Rectal smooth muscle tissue (tissue), 1 donor: ENCODE data around the gene DOCK8.

Experiments used
- H3K27ac ChIP-seq: one replicate; pipeline ENCODE4 v1.7.0; 2013; ENCODE audit warnings: low read depth, low read length, inconsistent platforms
- H3K27me3 ChIP-seq: one replicate; pipeline ENCODE4 v1.7.0; 2013; ENCODE audit warnings: low read length; ENCODE audit not compliant: control insufficient read depth, insufficient read depth
- H3K36me3 ChIP-seq: one replicate; pipeline ENCODE4 v1.7.0; 2013; ENCODE audit warnings: low read length; ENCODE audit not compliant: control insufficient read depth, insufficient read depth
- H3K4me1 ChIP-seq: one replicate; pipeline ENCODE4 v1.7.0; 2013; ENCODE audit warnings: low read length; ENCODE audit not compliant: control insufficient read depth, insufficient read depth
- H3K4me3 ChIP-seq: one replicate; pipeline ENCODE4 v1.7.0; 2013; ENCODE audit warnings: low read length
- H3K9ac ChIP-seq: one replicate; pipeline ENCODE4 v1.7.0; 2013; ENCODE audit warnings: low read length

Gene DOCK8

DNA sequence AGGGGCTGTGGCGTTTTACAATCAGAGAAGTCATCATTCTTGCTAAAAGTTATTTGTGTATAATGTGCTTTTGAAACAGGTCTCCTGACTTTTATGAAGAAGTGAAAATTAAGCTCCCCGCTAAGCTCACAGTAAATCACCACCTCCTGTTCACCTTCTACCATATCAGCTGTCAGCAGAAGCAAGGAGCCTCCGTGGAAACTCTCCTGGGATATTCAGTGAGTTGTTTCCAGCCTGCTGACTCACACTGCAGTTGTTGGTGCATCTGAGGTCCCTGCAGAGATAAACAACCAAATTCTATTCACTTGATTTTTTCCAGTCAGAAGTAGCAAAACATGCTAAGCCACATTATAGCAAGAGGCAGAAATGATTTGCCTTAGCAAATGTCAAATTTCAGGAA is 156.7 kb downstream of the DOCK8 start:
- H3K4me1 ChIP-seq = no peaks in the 10 kb centered on the region
- no peak overlapping the region for H3K27ac ChIP-seq
- no peaks in the 10 kb centered on the region for H3K27me3 ChIP-seq
- no peak overlapping the region for H3K4me3 ChIP-seq
- no peak overlapping the region for H3K9ac ChIP-seq
- no peaks in the 10 kb centered on the region for H3K36me3 ChIP-seq

- Histone ChIP-seq H3K27ac (no peak overlapping the region), H3K4me1 (no peaks in the 10 kb centered on the region), H3K9ac (no peak overlapping the region), H3K4me3 (no peak overlapping the region), H3K27me3 (no peaks in the 10 kb centered on the region), H3K36me3 (no peaks in the 10 kb centered on the region)
These were observed 157.5 kb downstream of the DOCK8 start for GRCh38 chr9:372128-372527.

DNA sequence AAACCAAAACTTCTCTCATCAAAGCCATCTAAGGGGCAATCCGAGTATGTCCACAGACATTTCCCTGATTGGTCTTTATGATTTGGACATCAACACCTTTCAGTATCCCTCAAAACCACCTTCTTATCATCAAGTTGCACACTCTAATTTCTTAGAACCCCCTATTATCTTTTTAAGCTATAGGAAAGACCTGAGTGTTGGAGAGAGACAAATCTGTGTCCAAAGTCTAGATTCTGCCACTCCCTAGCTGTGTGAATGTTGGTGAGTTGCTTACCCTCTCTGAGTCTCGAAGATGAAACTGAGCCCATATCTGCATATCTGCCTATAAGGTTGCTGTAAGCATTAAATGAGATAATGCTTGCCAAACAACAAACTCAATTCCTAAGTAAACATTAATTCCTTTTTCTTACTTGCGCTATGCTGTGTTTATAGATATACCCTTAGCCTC is 159.1 kb downstream of the DOCK8 start:
- Histone ChIP-seq H3K4me3 (no peak overlapping the region), H3K27ac (no peak overlapping the region), H3K27me3 (no peaks in the 10 kb centered on the region), H3K36me3 (peaks cover 3% of the 10 kb centered on the region), H3K9ac (no peak overlapping the region), H3K4me1 (no peaks in the 10 kb centered on the region)

- Histone ChIP-seq H3K4me1 (no peaks in the 10 kb centered on the region), H3K27ac (no peak overlapping the region), H3K4me3 (no peak overlapping the region), H3K36me3 (peaks cover 8% of the 10 kb centered on the region), H3K27me3 (no peaks in the 10 kb centered on the region), H3K9ac (no peak overlapping the region)
These were observed 160.1 kb downstream of the DOCK8 start for GRCh38 chr9:374736-375135.

GRCh38 chr9:376115-376514 is 161.4 kb downstream of the DOCK8 start:
- Histone ChIP-seq H3K27ac (no peak overlapping the region), H3K4me3 (no peak overlapping the region), H3K9ac (no peak overlapping the region), H3K4me1 (no peaks in the 10 kb centered on the region), H3K36me3 (peaks cover 8% of the 10 kb centered on the region), H3K27me3 (no peaks in the 10 kb centered on the region)

DNA sequence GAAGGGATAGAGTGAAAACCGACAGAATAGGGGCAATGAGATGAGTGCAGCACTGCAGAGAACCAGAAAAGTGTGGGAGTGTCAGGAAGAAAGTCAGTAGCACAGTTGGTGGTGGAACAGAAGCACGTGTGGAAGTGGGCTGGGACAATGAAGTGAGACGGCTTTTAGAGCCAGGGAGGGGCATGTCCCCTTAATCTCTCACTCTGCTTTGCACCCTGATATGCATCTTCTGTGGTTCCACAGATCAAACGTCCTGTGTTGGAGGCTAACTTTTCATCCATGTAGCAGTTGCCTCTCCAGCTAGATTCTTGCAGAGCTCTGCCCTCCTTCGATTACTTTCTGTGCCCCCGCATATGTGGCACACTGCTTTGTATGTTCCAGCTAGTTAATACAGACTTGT is 163.6 kb downstream of the DOCK8 start:
- no peaks in the 10 kb centered on the region for H3K27me3 ChIP-seq
- no peaks in the 10 kb centered on the region for H3K4me1 ChIP-seq
- H3K4me3 ChIP-seq = no peak overlapping the region
- peaks cover 8% of the 10 kb centered on the region for H3K36me3 ChIP-seq
- no peak overlapping the region for H3K9ac ChIP-seq
- no peak overlapping the region for H3K27ac ChIP-seq

- no peak overlapping the region for H3K4me3 ChIP-seq
- H3K9ac ChIP-seq = no peak overlapping the region
- no peak overlapping the region for H3K27ac ChIP-seq
- peaks cover 12% of the 10 kb centered on the region for H3K36me3 ChIP-seq
- H3K4me1 ChIP-seq = no peaks in the 10 kb centered on the region
- H3K27me3 ChIP-seq = no peaks in the 10 kb centered on the region
These were observed 167.7 kb downstream of the DOCK8 start for GRCh38 chr9:382383-382782.

DNA sequence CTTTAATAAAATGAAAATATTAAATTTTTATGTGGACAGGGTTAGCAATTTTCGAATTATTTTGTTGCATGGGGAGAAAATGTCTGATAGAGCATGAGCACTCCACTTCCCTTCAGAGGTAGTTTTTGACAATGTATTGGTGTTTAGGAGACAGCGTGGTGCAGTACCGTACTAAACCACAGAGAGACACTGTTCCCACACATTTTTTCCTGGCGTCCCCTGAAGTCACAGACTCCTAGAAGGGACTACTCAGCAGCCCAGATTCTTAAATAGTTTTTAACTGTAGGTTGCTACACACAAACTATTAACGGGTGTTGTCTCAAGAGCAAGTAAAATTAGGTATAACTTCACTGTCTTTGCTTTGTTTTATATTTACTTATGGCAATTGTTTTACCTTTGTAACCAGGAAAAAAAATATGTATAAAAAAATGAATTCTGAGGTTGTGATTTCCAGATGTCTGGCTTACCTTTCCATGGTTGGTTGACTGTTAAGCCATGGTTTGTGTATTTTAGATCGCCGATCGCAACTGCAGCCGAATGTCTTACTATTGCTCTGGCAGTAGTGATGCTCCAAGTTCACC is 171.2 kb downstream of the DOCK8 start:
- Histone ChIP-seq H3K9ac (no peak overlapping the region), H3K27ac (no peak overlapping the region), H3K4me3 (no peak overlapping the region), H3K27me3 (no peaks in the 10 kb centered on the region), H3K4me1 (no peaks in the 10 kb centered on the region), H3K36me3 (peaks cover 4% of the 10 kb centered on the region)

DNA sequence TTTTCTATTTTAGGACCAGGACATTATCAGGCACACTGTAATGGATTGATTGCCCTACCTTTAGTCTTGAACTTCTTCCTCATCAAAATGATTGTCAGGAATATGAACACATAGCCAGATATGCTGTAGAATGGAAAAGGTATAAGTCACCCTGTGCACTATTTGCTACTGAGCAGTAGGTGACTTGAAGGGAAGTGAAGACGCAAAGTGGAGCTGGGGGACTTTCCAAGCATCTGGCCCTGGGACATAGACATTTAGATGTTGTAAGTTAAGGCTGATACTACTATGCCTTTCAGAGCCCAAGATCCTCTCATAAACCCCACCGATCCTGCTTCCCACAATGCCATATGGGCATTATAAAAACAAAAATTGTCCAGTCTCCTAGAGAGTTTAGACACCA is 174.5 kb downstream of the DOCK8 start:
- no peaks in the 10 kb centered on the region for H3K4me1 ChIP-seq
- no peaks in the 10 kb centered on the region for H3K27me3 ChIP-seq
- no peak overlapping the region for H3K27ac ChIP-seq
- peaks cover 4% of the 10 kb centered on the region for H3K36me3 ChIP-seq
- no peak overlapping the region for H3K4me3 ChIP-seq
- no peak overlapping the region for H3K9ac ChIP-seq

DNA sequence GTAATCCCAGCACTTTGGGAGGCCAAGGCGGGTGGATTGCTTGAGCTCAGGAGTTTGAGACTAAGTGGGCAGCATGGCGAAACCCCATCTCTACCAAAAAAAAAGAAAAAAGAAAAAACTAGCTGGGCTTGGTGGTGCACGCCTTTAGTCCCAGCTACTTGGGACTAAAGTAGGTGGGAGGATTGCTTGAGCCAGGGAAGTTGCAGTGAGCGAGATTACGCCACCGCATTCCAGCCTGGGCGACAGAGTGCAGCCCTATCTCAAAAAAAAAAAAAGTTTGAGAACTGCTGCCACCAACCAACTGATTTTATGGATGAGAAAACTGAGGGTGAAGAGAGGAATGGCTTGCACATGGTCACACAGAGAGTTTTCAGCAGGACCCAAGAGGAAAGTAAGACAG is 175.1 kb downstream of the DOCK8 start:
- Histone ChIP-seq H3K27me3 (no peaks in the 10 kb centered on the region), H3K9ac (no peak overlapping the region), H3K27ac (no peak overlapping the region), H3K4me3 (no peak overlapping the region), H3K4me1 (no peaks in the 10 kb centered on the region), H3K36me3 (peaks cover 4% of the 10 kb centered on the region)

DNA sequence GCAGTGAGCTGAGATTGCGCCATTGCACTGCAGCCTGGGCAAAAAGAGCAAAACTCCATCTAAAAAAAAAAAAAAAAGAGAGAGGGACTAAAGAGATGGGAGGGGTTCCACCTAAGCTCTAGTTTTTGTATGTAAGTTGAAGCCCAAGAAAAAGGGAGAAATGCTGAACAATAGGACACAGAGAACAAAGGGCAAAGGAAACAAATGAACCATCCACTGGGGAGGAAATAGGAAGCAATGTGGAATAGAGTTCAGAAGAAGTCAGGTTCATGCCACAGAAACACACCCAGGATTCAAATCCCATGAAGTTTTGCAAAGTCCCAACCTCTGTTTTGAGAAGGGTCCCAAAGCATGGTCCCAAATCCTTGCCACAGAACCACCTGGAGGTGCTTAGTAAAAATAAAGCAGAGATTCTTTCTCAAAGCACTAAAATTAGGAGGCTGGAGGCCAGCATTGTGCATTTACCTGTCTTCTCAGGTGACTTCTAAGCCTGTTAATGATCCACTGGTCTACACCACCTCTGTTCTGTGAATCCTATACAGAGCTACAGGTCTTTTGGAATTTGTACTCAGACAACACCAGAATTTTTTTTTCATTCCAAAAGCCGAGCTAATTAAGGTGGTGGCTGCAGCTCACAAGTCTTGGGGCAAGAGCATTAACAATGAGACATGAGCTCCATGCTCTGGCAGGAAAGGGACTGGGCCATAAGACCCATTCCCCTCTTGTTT is 177.6 kb downstream of the DOCK8 start:
- no peak overlapping the region for H3K4me3 ChIP-seq
- no peak overlapping the region for H3K9ac ChIP-seq
- H3K27ac ChIP-seq = no peak overlapping the region
- no peaks in the 10 kb centered on the region for H3K36me3 ChIP-seq
- H3K4me1 ChIP-seq = no peaks in the 10 kb centered on the region
- no peaks in the 10 kb centered on the region for H3K27me3 ChIP-seq

GRCh38 chr9:394347-395052 is 179.8 kb downstream of the DOCK8 start:
- Histone ChIP-seq H3K36me3 (no peaks in the 10 kb centered on the region), H3K27ac (no peak overlapping the region), H3K4me1 (no peaks in the 10 kb centered on the region), H3K4me3 (no peak overlapping the region), H3K9ac (no peak overlapping the region), H3K27me3 (no peaks in the 10 kb centered on the region)
